Right atrium auricular region (tissue), 2 donors: ENCODE results near the gene NMNAT3. TPM values are rescaled to one million over a fixed set of nuclear protein-coding genes. Genes with fewer than 3 reads are reported as not detected.

Experiments used
- DNase-seq: peaks from one replicate; pipeline ENCODE4 v3.0.0-alpha.2; 2019; ENCODE audit warnings: low spot score
- H3K27ac ChIP-seq, 2 donors: fragments of 200-600 bp; sonication (generic); 1 replicate in 1 of 2; 2 replicates in 1 of 2; pipeline ENCODE4 v1.5.1; 2016 to 2019
- H3K27me3 ChIP-seq, 2 donors: fragments of 200-600 bp; sonication (generic); one replicate each; pipeline versions ENCODE4 v1.5.1 to v1.6.0; 2017 to 2019
- H3K36me3 ChIP-seq: fragments of 200-600 bp; sonication (generic); one replicate; pipeline ENCODE4 v1.5.1; 2016
- H3K4me1 ChIP-seq, 2 donors: fragments of 200-600 bp; sonication (generic); one replicate each; pipeline versions ENCODE4 v1.5.1 to v1.6.0; 2017 to 2019
- H3K4me3 ChIP-seq, 2 donors: fragments of 200-600 bp; sonication (generic); 1 replicate in 1 of 2; 2 replicates in 1 of 2; pipeline ENCODE4 v1.5.1; 2017 to 2019; ENCODE audit warnings: mild to moderate bottlenecking in 1 of 2, moderate library complexity in 1 of 2
- H3K9me3 ChIP-seq, 2 donors: fragments of 200-600 bp; sonication (generic); one replicate each; pipeline ENCODE4 v1.5.1; 2019
- total RNA-seq, 2 donors: library from RNA; depleted of rRNA; stranded (reverse); fragments of >200 nt; gene quantifications; one replicate each; pipeline ENCODE4 v1.1.0, GENCODE V29; 2016
- TF ChIP-seq, protein P1 (sequence below), 2 donors: fragments of 200-600 bp; sonication (generic); IDR thresholded peaks; one replicate each; pipeline ENCODE4 v1.5.1; 2019; ENCODE audit warnings: antibody characterized with exemption in 2 of 2

Gene NMNAT3
- total RNA-seq, 2 donors from 2014 or later = 11.0 to 23.4 TPM

- no peak overlapping the region for H3K27ac ChIP-seq
- H3K9me3 ChIP-seq = no peaks in the 10 kb centered on the region
- no peaks in the 10 kb centered on the region for H3K27me3 ChIP-seq
- TF ChIP-seq, protein P1, sequence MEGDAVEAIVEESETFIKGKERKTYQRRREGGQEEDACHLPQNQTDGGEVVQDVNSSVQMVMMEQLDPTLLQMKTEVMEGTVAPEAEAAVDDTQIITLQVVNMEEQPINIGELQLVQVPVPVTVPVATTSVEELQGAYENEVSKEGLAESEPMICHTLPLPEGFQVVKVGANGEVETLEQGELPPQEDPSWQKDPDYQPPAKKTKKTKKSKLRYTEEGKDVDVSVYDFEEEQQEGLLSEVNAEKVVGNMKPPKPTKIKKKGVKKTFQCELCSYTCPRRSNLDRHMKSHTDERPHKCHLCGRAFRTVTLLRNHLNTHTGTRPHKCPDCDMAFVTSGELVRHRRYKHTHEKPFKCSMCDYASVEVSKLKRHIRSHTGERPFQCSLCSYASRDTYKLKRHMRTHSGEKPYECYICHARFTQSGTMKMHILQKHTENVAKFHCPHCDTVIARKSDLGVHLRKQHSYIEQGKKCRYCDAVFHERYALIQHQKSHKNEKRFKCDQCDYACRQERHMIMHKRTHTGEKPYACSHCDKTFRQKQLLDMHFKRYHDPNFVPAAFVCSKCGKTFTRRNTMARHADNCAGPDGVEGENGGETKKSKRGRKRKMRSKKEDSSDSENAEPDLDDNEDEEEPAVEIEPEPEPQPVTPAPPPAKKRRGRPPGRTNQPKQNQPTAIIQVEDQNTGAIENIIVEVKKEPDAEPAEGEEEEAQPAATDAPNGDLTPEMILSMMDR (IDR thresholded peaks at IDR 0.05) = no peak
- peaks cover 7% of the 10 kb centered on the region for H3K36me3 ChIP-seq
- DNase-seq = no peak
- no peak overlapping the region for H3K4me3 ChIP-seq
- peaks cover 0 to 21% of the 10 kb centered on the region in 2 donors for H3K4me1 ChIP-seq
Measured at GRCh38 chr3:139577346-139577745, 100.4 kb downstream of the NMNAT3 start.

- Histone ChIP-seq H3K4me1 (peaks cover 0 to 21% of the 10 kb centered on the region in 2 donors), H3K4me3 (no peak overlapping the region), H3K9me3 (no peaks in the 10 kb centered on the region), H3K27ac (no peak overlapping the region), H3K36me3 (peaks cover 7% of the 10 kb centered on the region), H3K27me3 (no peaks in the 10 kb centered on the region)
- DNase-seq = no peak
- TF ChIP-seq, protein P1 (IDR thresholded peaks at IDR 0.05) = no peak
Measured at GRCh38 chr3:139574026-139574947, 103.5 kb downstream of the NMNAT3 start.

DNA sequence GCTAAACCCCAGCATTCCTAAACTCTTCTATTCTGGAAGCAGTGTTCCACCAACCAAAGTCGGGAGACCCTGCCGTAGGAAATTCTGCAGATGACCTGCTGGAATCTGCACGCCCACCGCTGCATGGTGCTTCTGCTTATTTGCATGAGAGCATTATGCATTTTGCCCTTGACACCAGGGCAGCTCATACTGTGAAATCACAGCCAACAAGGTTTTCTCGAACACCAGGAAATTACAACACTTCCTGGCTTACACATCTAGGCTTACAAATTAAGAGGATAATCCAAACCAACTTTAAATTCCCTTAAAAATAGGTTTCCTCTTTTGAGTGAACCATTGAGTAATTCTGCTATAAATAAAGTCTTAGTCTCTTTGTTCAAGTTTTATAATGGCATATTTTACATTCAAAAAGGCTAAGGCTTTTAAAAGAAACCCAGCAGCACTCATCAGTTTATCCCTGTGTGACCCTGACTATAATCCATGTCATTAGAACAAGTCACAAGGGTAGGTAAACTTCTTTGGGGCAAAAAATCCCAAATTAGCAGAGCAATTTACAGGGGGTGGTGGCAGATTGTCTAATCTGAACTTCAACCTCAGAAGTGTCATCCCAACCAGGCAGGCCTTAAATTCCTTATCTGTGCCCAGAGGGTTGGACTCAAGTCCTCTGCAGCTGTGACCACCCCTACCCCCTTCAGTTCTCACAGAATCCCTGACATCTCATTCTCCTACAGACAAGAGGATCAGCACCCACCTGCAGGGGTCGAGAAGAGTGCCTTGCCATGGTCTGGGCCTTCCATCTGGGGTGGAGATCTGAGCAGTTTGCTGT is 104.7 kb downstream of the NMNAT3 start:
- H3K9me3 ChIP-seq = no peaks in the 10 kb centered on the region
- no peaks in the 10 kb centered on the region for H3K36me3 ChIP-seq
- H3K4me3 ChIP-seq = no peak overlapping the region
- no peak for DNase-seq
- peaks cover 0 to 21% of the 10 kb centered on the region in 2 donors for H3K4me1 ChIP-seq
- TF ChIP-seq, protein P1 (IDR thresholded peaks at IDR 0.05) = no peak
- no peak overlapping the region for H3K27ac ChIP-seq
- H3K27me3 ChIP-seq = no peaks in the 10 kb centered on the region

DNA sequence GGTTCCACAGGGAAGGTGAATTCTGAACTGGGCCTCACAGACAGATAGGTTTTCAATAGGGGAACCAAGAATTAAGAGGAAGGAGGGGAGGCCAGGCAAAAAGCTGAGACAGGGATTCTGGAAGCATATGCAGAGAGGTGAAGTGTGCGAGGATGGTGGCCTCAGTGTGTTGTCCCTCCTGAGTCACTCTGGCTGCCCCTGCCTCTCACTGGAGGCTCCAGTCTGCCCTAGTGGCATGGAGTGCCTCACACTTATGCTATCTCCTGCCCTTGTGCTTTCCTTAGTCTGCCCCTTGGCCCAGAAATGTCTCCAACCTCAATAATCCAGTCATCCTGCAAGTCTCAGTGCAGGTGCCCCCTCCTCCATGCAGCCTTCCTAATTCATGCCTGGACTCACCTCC is 106.1 kb downstream of the NMNAT3 start:
- no peaks in the 10 kb centered on the region for H3K36me3 ChIP-seq
- H3K4me3 ChIP-seq = no peak overlapping the region
- TF ChIP-seq, protein P1 (IDR thresholded peaks at IDR 0.05) = no peak
- DNase-seq = no peak
- H3K27ac ChIP-seq = no peak overlapping the region
- H3K27me3 ChIP-seq = no peaks in the 10 kb centered on the region
- H3K4me1 ChIP-seq = peaks cover 0 to 21% of the 10 kb centered on the region in 2 donors
- no peaks in the 10 kb centered on the region for H3K9me3 ChIP-seq

DNA sequence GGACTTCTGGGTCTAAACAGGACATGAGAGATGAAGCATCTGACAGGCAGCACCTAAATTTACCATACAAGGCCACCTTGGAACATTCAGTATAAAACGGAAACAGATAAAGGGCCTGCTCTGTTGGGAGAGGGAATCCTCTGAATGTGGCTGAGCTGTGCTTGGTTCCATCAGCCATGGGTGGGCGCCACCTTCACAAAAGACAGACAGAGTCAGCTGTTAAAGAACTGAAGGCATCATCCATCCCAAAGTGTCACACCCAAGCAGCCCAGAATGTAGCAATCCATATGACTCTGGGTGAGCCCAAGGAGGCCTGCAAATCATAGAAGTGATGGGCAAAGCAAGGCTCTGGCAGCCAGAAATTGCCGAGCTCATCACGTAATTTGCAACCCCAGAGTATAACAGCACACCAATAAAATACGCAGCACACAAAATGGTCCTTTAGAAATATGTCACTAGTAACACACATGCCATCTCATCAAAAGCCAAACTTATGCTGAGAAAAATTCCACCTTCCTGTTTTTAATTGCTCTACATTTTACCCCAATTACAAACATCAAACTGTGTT is 113.4 kb downstream of the NMNAT3 start:
- H3K27me3 ChIP-seq = no peaks in the 10 kb centered on the region
- no peak for DNase-seq
- H3K36me3 ChIP-seq = no peaks in the 10 kb centered on the region
- TF ChIP-seq, protein P1 (IDR thresholded peaks at IDR 0.05) = peak in 1 of 2 donors; percentile 51
- H3K9me3 ChIP-seq = no peaks in the 10 kb centered on the region
- H3K4me1 ChIP-seq = no peaks in the 10 kb centered on the region
- H3K27ac ChIP-seq = no peak overlapping the region
- no peak overlapping the region for H3K4me3 ChIP-seq
